Tibial artery (tissue), 4 donors: ENCODE data around the gene EML6.

Source experiments
- DNase-seq, 2 donors: peaks; one replicate each; pipeline ENCODE4 v3.0.0-alpha.2; 2019
- H3K27ac ChIP-seq, 2 donors: fragments of 200-600 bp; sonication (generic) in 1 of 2; 1 replicate in 1 of 2; 2 replicates in 1 of 2; pipeline ENCODE4 v1.5.1; 2018 to 2019; ENCODE audit warnings: mild to moderate bottlenecking in 1 of 2
- H3K27me3 ChIP-seq, 2 donors: fragments of 200-600 bp; sonication (generic) in 1 of 2; one replicate each; pipeline versions ENCODE4 v1.5.1 to v1.6.0; 2016 to 2019
- H3K36me3 ChIP-seq, 3 donors: fragments of 200-600 bp; sonication (generic) in 2 of 3; one replicate each; pipeline ENCODE4 v1.5.1; 2016 to 2019; ENCODE audit warnings: mild to moderate bottlenecking in 2 of 3
- H3K4me1 ChIP-seq, 4 donors: fragments of 200-600 bp; sonication (generic) in 2 of 4; 1 replicate in 3 of 4; 2 replicates in 1 of 4; pipeline ENCODE4 v1.5.1; 2016 to 2019
- H3K4me3 ChIP-seq, 2 donors: fragments of 200-600 bp; sonication (generic) in 1 of 2; 1 replicate in 1 of 2; 2 replicates in 1 of 2; pipeline ENCODE4 v1.5.1; 2018 to 2019; ENCODE audit warnings: mild to moderate bottlenecking in 2 of 2
- H3K9me3 ChIP-seq, 3 donors: fragments of 200-600 bp; sonication (generic) in 1 of 3; one replicate each; pipeline ENCODE4 v1.5.1; 2016 to 2019
- intact Hi-C: fragments of 100-400 bp; cut with DNase I; formaldehyde crosslinking; loops from one replicate; pipeline ENCODE4 v1.15.0; 2023; ENCODE audit warnings: low total_unique reads
- TF ChIP-seq, protein P1 (sequence below), 2 experiments: fragments of 200-600 bp in 1 of 2; fragments of 450-650 bp in 1 of 2; IDR thresholded peaks; one replicate each; pipeline ENCODE4 v1.5.1; 2017 to 2019; ENCODE audit warnings: antibody characterized with exemption in 2 of 2, mild to moderate bottlenecking in 1 of 2, moderate library complexity in 1 of 2

The EML6 gene

GRCh38 chr2:54699665-54700064, 23.8 kb upstream of the EML6 start:
- no peak for DNase-seq
- H3K4me1 ChIP-seq = no peaks in the 10 kb centered on the region
- H3K27me3 ChIP-seq = no peaks in the 10 kb centered on the region
- no peaks in the 10 kb centered on the region for H3K36me3 ChIP-seq
- no peaks in the 10 kb centered on the region for H3K9me3 ChIP-seq
- intact Hi-C loops = loop anchor here (10.0 kb wide), 1 partner anchor 175 kb away; no protein-coding TSS in a partner anchor
- H3K4me3 ChIP-seq = no peak overlapping the region
- no peak overlapping the region for H3K27ac ChIP-seq
- TF ChIP-seq, protein P1, sequence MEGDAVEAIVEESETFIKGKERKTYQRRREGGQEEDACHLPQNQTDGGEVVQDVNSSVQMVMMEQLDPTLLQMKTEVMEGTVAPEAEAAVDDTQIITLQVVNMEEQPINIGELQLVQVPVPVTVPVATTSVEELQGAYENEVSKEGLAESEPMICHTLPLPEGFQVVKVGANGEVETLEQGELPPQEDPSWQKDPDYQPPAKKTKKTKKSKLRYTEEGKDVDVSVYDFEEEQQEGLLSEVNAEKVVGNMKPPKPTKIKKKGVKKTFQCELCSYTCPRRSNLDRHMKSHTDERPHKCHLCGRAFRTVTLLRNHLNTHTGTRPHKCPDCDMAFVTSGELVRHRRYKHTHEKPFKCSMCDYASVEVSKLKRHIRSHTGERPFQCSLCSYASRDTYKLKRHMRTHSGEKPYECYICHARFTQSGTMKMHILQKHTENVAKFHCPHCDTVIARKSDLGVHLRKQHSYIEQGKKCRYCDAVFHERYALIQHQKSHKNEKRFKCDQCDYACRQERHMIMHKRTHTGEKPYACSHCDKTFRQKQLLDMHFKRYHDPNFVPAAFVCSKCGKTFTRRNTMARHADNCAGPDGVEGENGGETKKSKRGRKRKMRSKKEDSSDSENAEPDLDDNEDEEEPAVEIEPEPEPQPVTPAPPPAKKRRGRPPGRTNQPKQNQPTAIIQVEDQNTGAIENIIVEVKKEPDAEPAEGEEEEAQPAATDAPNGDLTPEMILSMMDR (IDR thresholded peaks at IDR 0.05) = no peak

- intact Hi-C loops = loop anchor here (10.0 kb wide), 1 partner anchor 176 kb away; no protein-coding TSS in a partner anchor
- Histone ChIP-seq H3K4me1 (no peaks in the 10 kb centered on the region), H3K36me3 (no peaks in the 10 kb centered on the region), H3K27ac (no peak overlapping the region), H3K27me3 (no peaks in the 10 kb centered on the region), H3K9me3 (no peaks in the 10 kb centered on the region), H3K4me3 (no peak overlapping the region)
- TF ChIP-seq, protein P1 (IDR thresholded peaks at IDR 0.05) = no peak
- DNase-seq = no peak
Observed at GRCh38 chr2:54701029-54701428, 22.4 kb upstream of the EML6 start.

DNA sequence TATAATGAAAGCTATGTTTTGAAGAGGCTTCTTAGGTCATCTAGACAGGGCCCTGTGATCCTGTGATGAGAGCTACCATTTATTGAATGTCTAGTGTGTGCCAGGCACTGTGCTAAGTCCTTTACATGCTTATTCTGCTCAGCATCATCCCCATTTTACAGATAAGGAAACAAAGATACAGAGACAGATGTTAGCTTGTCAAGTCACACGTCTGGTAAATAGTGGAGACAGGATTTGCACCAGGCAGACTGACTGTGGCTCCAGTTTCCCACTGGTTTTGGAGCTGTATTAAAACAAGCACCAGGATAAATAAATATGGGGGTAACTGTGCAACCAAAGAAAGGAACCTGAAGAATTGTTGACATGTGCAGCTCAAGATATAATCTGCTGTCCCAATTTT, 19.2 kb upstream of the EML6 start:
- Histone ChIP-seq H3K9me3 (no peaks in the 10 kb centered on the region), H3K4me1 (peaks cover 0 to 9% (median 8%) of the 10 kb centered on the region in 4 donors), H3K36me3 (no peaks in the 10 kb centered on the region), H3K27me3 (no peaks in the 10 kb centered on the region), H3K27ac (no peak overlapping the region), H3K4me3 (no peak overlapping the region)
- intact Hi-C loops = loop anchor here (10.0 kb wide), 1 partner anchor 179 kb away; no protein-coding TSS in a partner anchor
- no peak for DNase-seq
- TF ChIP-seq, protein P1 (IDR thresholded peaks at IDR 0.05) = no peak

DNA sequence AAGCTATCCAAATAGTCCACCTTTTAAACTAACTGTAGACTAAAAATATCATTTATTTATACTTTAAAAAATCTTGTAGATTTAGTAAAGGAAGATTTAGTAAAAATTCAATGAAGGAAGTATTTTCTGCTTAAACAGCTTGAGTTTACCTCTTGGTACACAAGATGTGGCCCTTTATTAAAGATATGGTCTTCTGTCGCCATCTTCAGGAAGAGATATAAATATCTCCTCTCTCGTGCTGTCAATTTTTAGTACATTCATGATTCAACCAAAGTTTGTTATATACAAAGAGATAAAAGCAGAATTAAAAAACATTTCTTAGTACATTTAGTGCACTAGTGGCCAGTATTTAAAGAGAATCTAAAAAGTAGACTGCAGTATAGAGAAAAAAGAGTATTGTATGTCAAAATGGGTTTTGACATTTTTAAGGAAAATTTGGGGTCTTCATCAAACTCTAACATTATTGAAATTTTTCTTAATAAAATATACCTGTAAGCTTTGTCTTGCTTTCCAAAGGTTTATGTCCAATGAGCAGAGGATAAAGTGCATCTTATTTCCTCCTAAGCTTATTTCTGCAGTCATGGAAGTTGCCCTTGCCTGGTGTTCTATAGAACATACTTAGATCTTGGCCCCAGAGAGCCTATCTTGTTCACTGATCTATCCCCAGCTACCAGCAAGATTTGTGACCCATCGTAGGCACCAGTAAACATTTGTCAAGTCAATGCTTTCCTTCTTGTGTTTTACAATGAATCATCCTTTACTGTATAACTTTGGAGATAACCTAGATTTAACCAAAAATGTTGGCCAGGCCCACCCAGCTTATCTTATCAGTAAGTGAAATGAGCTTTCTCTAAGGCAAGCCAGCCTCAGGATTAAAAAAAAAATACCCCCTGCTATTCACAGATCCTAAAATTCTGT, 18.5 kb upstream of the EML6 start:
- Histone ChIP-seq H3K27me3 (no peaks in the 10 kb centered on the region), H3K9me3 (no peaks in the 10 kb centered on the region), H3K27ac (no peak overlapping the region), H3K4me3 (no peak overlapping the region), H3K4me1 (peaks cover 0 to 14% (median 10%) of the 10 kb centered on the region in 4 donors), H3K36me3 (no peaks in the 10 kb centered on the region)
- DNase-seq = no peak
- intact Hi-C loops = loop anchor here (10.0 kb wide), 1 partner anchor 180 kb away; no protein-coding TSS in a partner anchor
- TF ChIP-seq, protein P1 (IDR thresholded peaks at IDR 0.05) = peak; percentile 56 to 78

DNA sequence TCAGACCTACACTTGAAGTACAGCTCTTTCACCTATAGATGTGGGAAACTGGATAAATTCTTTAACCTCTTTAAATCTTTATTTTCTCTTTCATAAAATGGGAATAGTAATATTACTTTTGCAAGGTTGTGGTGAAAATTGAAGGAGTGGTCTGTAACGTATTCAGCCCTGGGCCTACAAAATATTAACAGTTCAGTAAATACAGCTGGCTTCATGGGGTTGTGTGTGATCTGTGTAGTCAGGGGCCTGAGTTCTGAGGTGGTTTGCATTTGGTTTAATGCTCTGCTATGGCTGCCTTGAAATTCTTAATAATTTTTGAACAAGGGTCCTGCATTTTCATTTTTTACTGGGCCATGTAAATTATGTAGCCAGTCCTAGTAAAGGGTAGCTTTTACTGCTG, 16.8 kb upstream of the EML6 start:
- Histone ChIP-seq H3K27me3 (no peaks in the 10 kb centered on the region), H3K27ac (no peak overlapping the region), H3K36me3 (no peaks in the 10 kb centered on the region), H3K4me3 (no peak overlapping the region), H3K9me3 (no peaks in the 10 kb centered on the region), H3K4me1 (peaks cover 0 to 14% (median 10%) of the 10 kb centered on the region in 4 donors)
- no peak for DNase-seq
- intact Hi-C loops = loop anchor here (10.0 kb wide), 1 partner anchor 182 kb away; no protein-coding TSS in a partner anchor
- TF ChIP-seq, protein P1 (IDR thresholded peaks at IDR 0.05) = no peak
